Neural cell (in vitro differentiated cells): Measurements from ENCODE around the gene DRICH1. TPM values are rescaled to one million over a fixed set of nuclear protein-coding genes. Genes with fewer than 3 reads are reported as not detected.
"Not testable (repeated sequence)": the region's sequence is repeated elsewhere in the genome, so short reads cannot be mapped to it uniquely, and the experiment has no call there.

ENCODE experiments used
- H2AFZ ChIP-seq: fragments of 200-600, 300-800 bp; sonication (generic), shearing (Covaris generic); 2 replicates; pipeline ENCODE4 v1.6.0; 2014; ENCODE audit warnings: low read depth, mild to moderate bottlenecking, antibody characterized with exemption, low read length, moderate library complexity
- H3F3A ChIP-seq: fragments of 200-600 bp; shearing (Covaris generic); 2 replicates; pipeline ENCODE4 v1.6.1; 2016; ENCODE audit warnings: mild to moderate bottlenecking, moderate library complexity, mixed read lengths, antibody characterized with exemption, low read length; ENCODE audit not compliant: insufficient read depth, poor library complexity, severe bottlenecking
- H3K27ac ChIP-seq: fragments of 200-600, 300-800 bp; sonication (generic), shearing (Covaris generic); 2 replicates; pipeline ENCODE4 v1.5.1; 2014; ENCODE audit warnings: mild to moderate bottlenecking, low read length, moderate library complexity
- H3K27me3 ChIP-seq: fragments of 300-800, 200-600 bp; sonication (generic), shearing (Covaris generic); 2 replicates; pipeline ENCODE4 v1.6.0; 2014; ENCODE audit warnings: mild to moderate bottlenecking, low read depth, low read length, moderate library complexity; ENCODE audit not compliant: insufficient read depth
- H3K36me3 ChIP-seq: fragments of 300-800, 200-600 bp; sonication (generic), shearing (Covaris generic); 2 replicates; pipeline ENCODE4 v1.5.1; 2014; ENCODE audit warnings: mild to moderate bottlenecking, antibody characterized with exemption, low read length, moderate library complexity; ENCODE audit not compliant: insufficient read depth
- H3K4me2 ChIP-seq: fragments of 300-800, 200-600 bp; sonication (generic), shearing (Covaris generic); 2 replicates; pipeline ENCODE4 v1.6.0; 2014; ENCODE audit warnings: mild to moderate bottlenecking, low read length
- H3K4me3 ChIP-seq: fragments of 300-800, 200-600 bp; sonication (generic), shearing (Covaris generic); 2 replicates; pipeline ENCODE4 v1.5.1; 2014; ENCODE audit warnings: mild to moderate bottlenecking, low read length, moderate library complexity
- H3K79me2 ChIP-seq: fragments of 200-600 bp; shearing (Covaris generic); replicated peaks from 2 replicates; pipeline ENCODE4 v1.6.0; 2014; ENCODE audit warnings: mild to moderate bottlenecking, low read length, moderate library complexity; ENCODE audit not compliant: insufficient read depth
- H3K9ac ChIP-seq: fragments of 300-800, 200-600 bp; sonication (generic), shearing (Covaris generic); 2 replicates; pipeline ENCODE4 v1.6.1; 2016; ENCODE audit warnings: mild to moderate bottlenecking, low read length, mixed read lengths
- H3K9me2 ChIP-seq: fragments of 200-600 bp; shearing (Covaris generic); 2 replicates; pipeline ENCODE4 v1.6.1; 2016; ENCODE audit warnings: mild to moderate bottlenecking, low read length, mixed read lengths; ENCODE audit not compliant: insufficient read depth
- H3K9me3 ChIP-seq: fragments of 200-600, 300-800 bp; sonication (generic), shearing (Covaris generic); 2 replicates; pipeline ENCODE4 v1.6.1; 2016; ENCODE audit warnings: mild to moderate bottlenecking, mixed run types, low read length, moderate library complexity, mixed read lengths
- H4K20me1 ChIP-seq: fragments of 200-600 bp; shearing (Covaris generic); 2 replicates; pipeline ENCODE4 v1.6.1; 2016; ENCODE audit warnings: mild to moderate bottlenecking, mixed run types; ENCODE audit not compliant: insufficient read depth
- CTCF ChIP-seq: fragments of 450-650 bp; IDR thresholded peaks from 2 replicates; pipeline ENCODE4 v1.5.1; 2014; ENCODE audit warnings: antibody characterized with exemption, mild to moderate bottlenecking, moderate library complexity; ENCODE audit not compliant: poor library complexity, severe bottlenecking
- EP300 ChIP-seq: fragments of 450-650 bp; conservative IDR thresholded peaks from 2 replicates; pipeline ENCODE4 v1.6.1; 2014; ENCODE audit warnings: antibody characterized with exemption, mild to moderate bottlenecking, moderate library complexity; ENCODE audit not compliant: poor library complexity, severe bottlenecking
- EZH2 ChIP-seq: fragments of 200-600, 300-800 bp; shearing (Covaris generic), sonication (generic); IDR thresholded peaks from 2 replicates; pipeline ENCODE4 v1.6.1; 2014; ENCODE audit warnings: antibody characterized with exemption, low read length, borderline replicate concordance, mild to moderate bottlenecking; ENCODE audit not compliant: insufficient read depth, poor library complexity, severe bottlenecking
- MXI1 ChIP-seq: fragments of 450-650 bp; conservative IDR thresholded peaks from 2 replicates; pipeline ENCODE4 v1.6.1; 2014; ENCODE audit warnings: antibody characterized with exemption, mild to moderate bottlenecking; ENCODE audit not compliant: poor library complexity, severe bottlenecking
- POLR2AphosphoS5 ChIP-seq: IDR thresholded peaks from 2 replicates; pipeline ENCODE4 v1.6.1; 2012
- RAD21 ChIP-seq: fragments of 450-650 bp; conservative IDR thresholded peaks from 2 replicates; pipeline ENCODE4 v1.6.1; 2014; ENCODE audit warnings: antibody characterized with exemption, mild to moderate bottlenecking, moderate library complexity
- REST ChIP-seq: IDR thresholded peaks from 2 replicates; pipeline ENCODE4 v1.6.1; 2012; ENCODE audit warnings: borderline replicate concordance
- SMC3 ChIP-seq: fragments of 450-650 bp; conservative IDR thresholded peaks from 2 replicates; pipeline ENCODE4 v1.6.1; 2014; ENCODE audit warnings: antibody characterized with exemption, mild to moderate bottlenecking, moderate library complexity; ENCODE audit not compliant: poor library complexity
- TAF1 ChIP-seq: IDR thresholded peaks from 2 replicates; pipeline ENCODE4 v1.6.1; 2012; ENCODE audit warnings: low read depth
- polyA plus RNA-seq: library from polyadenylated mRNA; depleted of rRNA; stranded (reverse); fragments of >200 nt; gene quantifications from 2 replicates; pipeline ENCODE4 v1.2.3, GENCODE V29; 2014

Gene DRICH1
- polyA plus RNA-seq, 1 donor from 2014 or later, result 0.48 TPM

GRCh38 chr22:23675502-23676415 lies 43.6 kb upstream of the DRICH1 start:
- Histone ChIP-seq H3K9me3 (no peaks in the 10 kb centered on the region), H3K4me2 (no peak overlapping the region), H3K9ac (no peak overlapping the region), H3K27me3 (no peaks in the 10 kb centered on the region), H3K79me2 (no peaks in the 10 kb centered on the region), H3K27ac (no peak overlapping the region), H3K36me3 (no peaks in the 10 kb centered on the region), H2AFZ (no peak overlapping the region), H3F3A (no peaks in the 10 kb centered on the region), H3K4me3 (no peak overlapping the region), H3K9me2 (no peaks in the 10 kb centered on the region), H4K20me1 (no peaks in the 10 kb centered on the region)
- no peak for TF ChIP-seq MXI1
- no peak for TF ChIP-seq EP300
- no peak for TF ChIP-seq EZH2
- no peak for TF ChIP-seq SMC3
- no peak for TF ChIP-seq POLR2AphosphoS5
- no peak for TF ChIP-seq REST
- no peak for TF ChIP-seq TAF1

- not testable (repeated sequence) for H3K9me2 ChIP-seq, H3K4me2 ChIP-seq, H3K27me3 ChIP-seq, H3F3A ChIP-seq, H2AFZ ChIP-seq, H3K79me2 ChIP-seq, H3K4me3 ChIP-seq, H3K9ac ChIP-seq, H4K20me1 ChIP-seq, H3K36me3 ChIP-seq, H3K27ac ChIP-seq, H3K9me3 ChIP-seq
Measured at GRCh38 chr22:23674886-23675501, 42.9 kb upstream of the DRICH1 start.

GRCh38 chr22:23673826-23674690 lies 41.9 kb upstream of the DRICH1 start:
- Histone ChIP-seq H3K9me2 (no peaks in the 10 kb centered on the region), H3K36me3 (no peaks in the 10 kb centered on the region), H3K9ac (no peak overlapping the region), H4K20me1 (no peaks in the 10 kb centered on the region), H3K79me2 (no peaks in the 10 kb centered on the region), H3F3A (no peaks in the 10 kb centered on the region), H3K4me3 (no peak overlapping the region), H3K4me2 (no peak overlapping the region), H3K9me3 (no peaks in the 10 kb centered on the region), H3K27me3 (no peaks in the 10 kb centered on the region), H3K27ac (no peak overlapping the region), H2AFZ (no peak overlapping the region)
- no peak for TF ChIP-seq REST
- no peak for TF ChIP-seq CTCF
- TF ChIP-seq POLR2AphosphoS5, result no peak
- TF ChIP-seq MXI1, result no peak
- no peak for TF ChIP-seq SMC3
- no peak for TF ChIP-seq EP300
- TF ChIP-seq RAD21, result no peak
